ENCODE measurements around the gene KCNC4. TPM values are rescaled to one million over a fixed set of nuclear protein-coding genes. Genes with fewer than 3 reads are reported as not detected.

KCNC4 gene
- total RNA-seq, 3 donors from 2014 or later, result 3.8 to 12.6 (median 5.2) TPM

DNA sequence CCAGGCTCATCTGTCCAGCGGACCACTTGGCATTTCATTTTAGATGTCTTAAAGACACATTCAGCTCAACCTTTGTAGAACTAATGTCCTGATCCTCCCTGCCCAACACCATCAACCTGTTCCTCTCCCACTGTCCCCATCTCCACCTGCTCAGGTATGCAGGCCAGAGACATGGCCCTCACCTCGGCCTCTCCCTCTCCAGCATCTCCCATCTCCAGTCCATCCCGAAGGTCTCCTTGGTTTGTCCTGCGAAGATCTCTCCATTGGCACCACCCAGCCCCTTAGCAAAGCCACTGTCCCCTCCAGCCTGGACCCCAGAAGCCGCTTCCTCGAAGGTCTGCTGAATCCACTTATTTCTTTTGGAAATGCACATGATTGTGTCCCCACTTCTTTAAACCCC is 20.9 kb upstream of the KCNC4 start:
- Histone ChIP-seq H3K4me3 (no peak overlapping the region), H3K9me3 (no peaks in the 10 kb centered on the region), H3K27me3 (no peaks in the 10 kb centered on the region), H3K27ac (no peak overlapping the region), H3K4me1 (no peaks in the 10 kb centered on the region), H3K36me3 (no peaks in the 10 kb centered on the region)
- TF ChIP-seq POLR2AphosphoS5 (IDR thresholded peaks at IDR 0.05) (no peak), CTCF (IDR thresholded peaks at IDR 0.05) (no peak), POLR2A (IDR thresholded peaks at IDR 0.05) (no peak)
- intact Hi-C loops (cut with DNase I; ENCODE audit: low total_unique reads), result no loop called here
- DNase-seq (ENCODE audit: low spot score in 2 of 2), result no peak

- no peak overlapping the region for H3K27ac ChIP-seq
- no peaks in the 10 kb centered on the region for H3K9me3 ChIP-seq
- no peak overlapping the region for H3K4me3 ChIP-seq
- H3K27me3 ChIP-seq, result no peaks in the 10 kb centered on the region
- H3K36me3 ChIP-seq, result no peaks in the 10 kb centered on the region
- H3K4me1 ChIP-seq, result no peaks in the 10 kb centered on the region
- DNase-seq (ENCODE audit: low spot score in 2 of 2), result no peak
- intact Hi-C loops (cut with DNase I; ENCODE audit: low total_unique reads), result no loop called here
- no peak for TF ChIP-seq POLR2AphosphoS5 (IDR thresholded peaks at IDR 0.05)
- no peak for TF ChIP-seq CTCF (IDR thresholded peaks at IDR 0.05)
- TF ChIP-seq POLR2A (IDR thresholded peaks at IDR 0.05), result no peak
These were observed 19.7 kb upstream of the KCNC4 start for GRCh38 chr1:110190282-110190929.

DNA sequence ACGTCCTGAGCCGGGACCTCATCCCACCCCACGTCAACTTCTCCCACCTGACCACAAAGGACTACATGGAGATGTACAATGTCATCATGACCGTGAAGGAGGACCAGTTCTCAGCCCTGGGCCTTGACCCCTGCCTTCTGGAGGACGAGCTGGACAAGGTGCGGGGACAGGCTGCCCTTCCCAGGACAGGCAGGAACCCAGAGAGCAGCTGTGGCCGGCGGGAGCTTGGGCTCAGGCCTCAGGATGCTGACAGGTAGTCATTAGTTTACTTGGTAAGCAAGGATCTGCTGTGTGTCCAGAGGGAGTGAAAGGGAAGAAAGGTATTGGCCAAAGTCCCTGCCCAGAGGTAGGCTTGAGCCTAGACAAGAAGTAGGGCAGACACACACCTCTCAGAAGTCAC is 17.6 kb upstream of the KCNC4 start:
- Histone ChIP-seq H3K27ac (no peak overlapping the region), H3K4me1 (no peaks in the 10 kb centered on the region), H3K27me3 (no peaks in the 10 kb centered on the region), H3K4me3 (no peak overlapping the region), H3K36me3 (no peaks in the 10 kb centered on the region), H3K9me3 (no peaks in the 10 kb centered on the region)
- no peak for DNase-seq (ENCODE audit: low spot score in 2 of 2)
- TF ChIP-seq POLR2A (IDR thresholded peaks at IDR 0.05) (no peak), CTCF (IDR thresholded peaks at IDR 0.05) (no peak), POLR2AphosphoS5 (IDR thresholded peaks at IDR 0.05) (no peak)
- intact Hi-C loops (cut with DNase I; ENCODE audit: low total_unique reads), result no loop called here

GRCh38 chr1:110195196-110195595 is 14.9 kb upstream of the KCNC4 start:
- Histone ChIP-seq H3K4me3 (no peak overlapping the region), H3K27me3 (no peaks in the 10 kb centered on the region), H3K27ac (no peak overlapping the region), H3K9me3 (no peaks in the 10 kb centered on the region), H3K4me1 (no peaks in the 10 kb centered on the region), H3K36me3 (no peaks in the 10 kb centered on the region)
- TF ChIP-seq CTCF (IDR thresholded peaks at IDR 0.05), result no peak
- TF ChIP-seq POLR2A (IDR thresholded peaks at IDR 0.05), result no peak
- no peak for TF ChIP-seq POLR2AphosphoS5 (IDR thresholded peaks at IDR 0.05)
- intact Hi-C loops (cut with DNase I; ENCODE audit: low total_unique reads), result no loop called here
- no peak for DNase-seq (ENCODE audit: low spot score in 2 of 2)

DNA sequence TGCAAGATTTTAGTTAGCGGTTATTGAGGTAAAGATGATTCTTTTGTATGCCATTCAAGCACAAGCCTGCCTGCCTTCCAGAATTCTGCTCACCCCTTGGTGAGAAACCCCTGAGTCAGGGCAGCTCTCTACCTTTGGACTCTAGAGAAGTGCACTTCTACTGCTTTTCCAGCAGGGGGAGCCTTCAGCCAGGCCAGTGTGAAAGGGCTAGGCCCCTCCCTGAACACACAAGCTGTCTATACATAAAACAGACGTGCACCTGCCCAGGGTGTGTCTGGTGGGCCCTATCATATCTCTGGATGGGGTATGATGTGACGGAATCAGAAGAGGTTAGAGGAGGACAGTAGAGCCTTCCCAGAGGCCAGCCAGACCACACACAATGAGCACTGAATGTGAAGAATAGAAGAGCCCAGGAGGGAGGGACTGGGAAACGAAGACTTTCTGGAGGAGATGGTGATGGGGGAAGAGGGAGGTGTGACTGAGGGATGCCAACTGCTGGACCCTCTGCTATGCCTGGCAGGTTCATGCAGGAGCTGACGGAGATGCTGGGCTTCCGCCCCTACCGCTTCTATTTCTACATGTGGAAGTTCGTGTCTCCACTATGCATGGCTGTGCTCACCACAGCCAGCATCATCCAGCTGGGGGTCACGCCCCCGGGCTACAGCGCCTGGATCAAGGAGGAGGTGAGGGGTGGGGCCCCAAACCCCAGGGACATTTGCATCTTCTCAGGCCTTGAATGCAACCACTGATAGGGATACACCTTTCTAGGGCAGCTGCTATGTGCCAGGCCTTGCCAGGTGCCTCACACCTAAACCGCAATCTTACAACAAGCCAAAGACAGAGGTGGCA is 13.0 kb upstream of the KCNC4 start:
- H3K27me3 ChIP-seq, result no peaks in the 10 kb centered on the region
- intact Hi-C loops (cut with DNase I; ENCODE audit: low total_unique reads), result no loop called here
- no peak overlapping the region for H3K27ac ChIP-seq
- no peaks in the 10 kb centered on the region for H3K9me3 ChIP-seq
- no peak overlapping the region for H3K4me3 ChIP-seq
- DNase-seq (ENCODE audit: low spot score in 2 of 2), result no peak
- no peaks in the 10 kb centered on the region for H3K36me3 ChIP-seq
- H3K4me1 ChIP-seq, result no peaks in the 10 kb centered on the region
- TF ChIP-seq POLR2AphosphoS5 (IDR thresholded peaks at IDR 0.05) (no peak), CTCF (IDR thresholded peaks at IDR 0.05) (peak; percentile 68 to 76 (median 73)), POLR2A (IDR thresholded peaks at IDR 0.05) (no peak)
